Lung (tissue), 12 donors: ENCODE measurements around the gene FAM124A. TPM values are rescaled to one million over a fixed set of nuclear protein-coding genes. Genes with fewer than 3 reads are reported as not detected.

Experiments used
- ATAC-seq: fragments of 200-7000 bp; cut with Tn5 transposase; one replicate; pipeline ENCODE4 v1.9.1; 2020; ENCODE audit warnings: moderate number of reproducible peaks; ENCODE audit not compliant: insufficient read depth, low FRiP score
- DNase-seq, 3 donors: peaks; one replicate each; pipeline ENCODE4 v3.0.0-alpha.2; 2013 to 2017
- H3K27ac ChIP-seq, 2 donors: one replicate each; pipeline ENCODE4 v1.5.1; 2013; ENCODE audit warnings: mild to moderate bottlenecking in 2 of 2, moderate library complexity in 2 of 2, control low read depth in 1 of 2, inconsistent platforms in 1 of 2, low read depth in 1 of 2, low read length in 1 of 2
- H3K27me3 ChIP-seq, 3 donors: one replicate each; pipeline ENCODE4 v1.5.1; 2013; ENCODE audit warnings: low read length in 2 of 3; ENCODE audit not compliant: control insufficient read depth in 3 of 3, insufficient read depth in 3 of 3
- H3K36me3 ChIP-seq, 4 donors: one replicate each; pipeline ENCODE4 v1.5.1; 2013; ENCODE audit warnings: low read length in 4 of 4, mild to moderate bottlenecking in 1 of 4, moderate library complexity in 1 of 4; ENCODE audit not compliant: control insufficient read depth in 4 of 4, insufficient read depth in 4 of 4
- H3K4me1 ChIP-seq, 5 donors: one replicate each; pipeline ENCODE4 v1.5.1; 2013; ENCODE audit warnings: low read length in 5 of 5, mild to moderate bottlenecking in 2 of 5, moderate library complexity in 1 of 5; ENCODE audit not compliant: control insufficient read depth in 5 of 5, insufficient read depth in 5 of 5
- H3K4me3 ChIP-seq: one replicate; pipeline ENCODE4 v1.5.1; 2013; ENCODE audit warnings: mild to moderate bottlenecking, control low read depth, moderate library complexity
- H3K9ac ChIP-seq, 2 donors: one replicate each; pipeline ENCODE4 v1.5.1; 2013; ENCODE audit warnings: low read length in 2 of 2, control low read depth in 1 of 2; ENCODE audit not compliant: insufficient read depth in 1 of 2
- H3K9me3 ChIP-seq, 4 donors: one replicate each; pipeline ENCODE4 v1.5.1; 2013; ENCODE audit warnings: low read length in 3 of 4, mild to moderate bottlenecking in 1 of 4, moderate library complexity in 1 of 4; ENCODE audit not compliant: control insufficient read depth in 4 of 4, insufficient read depth in 3 of 4
- WGBS, 2 donors: extraction: QIAGEN DNeasy Blood & Tissue Kit; methylation state at CpG; one replicate each; pipeline ENCODE4 v1.1.7; 2013; 5-methylcytosine and 5-hydroxymethylcytosine counted together
- polyA plus RNA-seq, 2 donors: library from polyadenylated mRNA; stranded (reverse); fragments of 200-250 nt; gene quantifications; one replicate each; pipeline ENCODE4 v1.2.1, GENCODE V29; 2013
- total RNA-seq, 2 donors: library from RNA; depleted of rRNA in 1 of 2; stranded (reverse); fragments of >200 nt in 1 of 2; gene quantifications; one replicate each; pipeline ENCODE4 v1.2.1, GENCODE V29; 2014 to 2021
- TF ChIP-seq, protein P1 (sequence below): IDR thresholded peaks from 2 replicates; pipeline ENCODE4 v1.5.1; 2012; ENCODE audit warnings: mild to moderate bottlenecking; ENCODE audit errors: control extremely low read depth, extremely low read depth
- donor health status: control.
- donor health status: control.
- donor health status: Bipolar disorder and iron deficiency.
- donor health status: healthy.
- donor health status: DM: yes; HTN: yes; CAD: no.

FAM124A gene
- total and polyA plus RNA-seq, 4 donors = 0.87 to 2.9 (median 1.7) TPM

DNA sequence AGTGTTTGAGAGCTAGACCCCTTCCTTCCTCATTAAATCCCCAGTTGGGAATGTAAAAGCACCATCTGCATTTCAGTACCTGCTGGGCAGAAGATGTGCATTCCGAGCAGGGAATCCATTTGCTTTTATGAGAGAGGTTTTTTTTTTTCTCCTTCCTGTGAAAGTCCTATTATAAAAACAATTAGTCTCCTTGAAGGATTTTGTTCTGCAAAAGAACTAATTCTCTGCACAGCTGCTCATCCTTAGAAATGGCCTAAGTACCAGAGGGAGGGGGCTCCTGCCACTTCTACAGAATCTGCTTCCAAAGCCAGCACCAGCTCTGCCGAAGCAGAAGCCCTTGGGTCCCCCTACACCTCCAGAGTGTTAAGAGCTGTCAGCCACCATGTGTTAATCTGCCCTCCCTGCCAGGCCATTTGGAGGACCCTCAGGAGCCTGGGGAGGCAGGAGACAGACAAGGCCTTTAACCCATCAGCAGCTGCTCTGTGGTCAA, 80.9 kb downstream of the FAM124A start:
- WGBS, 2 donors = 78 to 85% methylated on average over 2 of the region's 2 CpGs
- no peak for DNase-seq
- no peak for ATAC-seq
- Histone ChIP-seq H3K36me3 (no peaks in the 10 kb centered on the region), H3K27ac (no peak overlapping the region), H3K27me3 (no peaks in the 10 kb centered on the region), H3K9me3 (no peaks in the 10 kb centered on the region), H3K4me3 (no peak overlapping the region), H3K9ac (no peak overlapping the region), H3K4me1 (peaks cover 0 to 5% (median 0%) of the 10 kb centered on the region in 5 donors)
- TF ChIP-seq, protein P1, sequence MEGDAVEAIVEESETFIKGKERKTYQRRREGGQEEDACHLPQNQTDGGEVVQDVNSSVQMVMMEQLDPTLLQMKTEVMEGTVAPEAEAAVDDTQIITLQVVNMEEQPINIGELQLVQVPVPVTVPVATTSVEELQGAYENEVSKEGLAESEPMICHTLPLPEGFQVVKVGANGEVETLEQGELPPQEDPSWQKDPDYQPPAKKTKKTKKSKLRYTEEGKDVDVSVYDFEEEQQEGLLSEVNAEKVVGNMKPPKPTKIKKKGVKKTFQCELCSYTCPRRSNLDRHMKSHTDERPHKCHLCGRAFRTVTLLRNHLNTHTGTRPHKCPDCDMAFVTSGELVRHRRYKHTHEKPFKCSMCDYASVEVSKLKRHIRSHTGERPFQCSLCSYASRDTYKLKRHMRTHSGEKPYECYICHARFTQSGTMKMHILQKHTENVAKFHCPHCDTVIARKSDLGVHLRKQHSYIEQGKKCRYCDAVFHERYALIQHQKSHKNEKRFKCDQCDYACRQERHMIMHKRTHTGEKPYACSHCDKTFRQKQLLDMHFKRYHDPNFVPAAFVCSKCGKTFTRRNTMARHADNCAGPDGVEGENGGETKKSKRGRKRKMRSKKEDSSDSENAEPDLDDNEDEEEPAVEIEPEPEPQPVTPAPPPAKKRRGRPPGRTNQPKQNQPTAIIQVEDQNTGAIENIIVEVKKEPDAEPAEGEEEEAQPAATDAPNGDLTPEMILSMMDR = no peak

DNA sequence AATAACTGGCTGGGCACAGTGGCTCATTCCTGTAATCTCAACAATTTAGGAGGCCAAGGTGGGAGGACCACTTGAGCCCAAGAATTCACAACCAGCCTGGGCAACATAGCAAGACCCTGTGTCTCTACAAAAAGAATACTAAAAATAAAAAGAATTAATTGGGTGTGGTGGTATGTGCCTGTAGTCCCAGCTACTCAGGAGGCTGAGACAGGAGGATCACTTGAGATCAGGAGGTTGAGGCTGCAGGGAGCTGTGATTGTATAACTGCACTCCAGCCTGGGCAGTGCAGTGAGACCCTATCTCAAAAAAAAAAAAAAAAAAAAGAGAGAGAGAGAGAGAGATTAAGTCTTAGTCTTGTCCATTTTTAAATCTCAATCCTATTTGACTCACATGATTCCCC, 81.7 kb downstream of the FAM124A start:
- Histone ChIP-seq H3K9ac (no peak overlapping the region), H3K27me3 (no peaks in the 10 kb centered on the region), H3K9me3 (no peaks in the 10 kb centered on the region), H3K4me1 (peaks cover 0 to 5% (median 0%) of the 10 kb centered on the region in 5 donors), H3K27ac (no peak overlapping the region), H3K36me3 (no peaks in the 10 kb centered on the region), H3K4me3 (no peak overlapping the region)
- TF ChIP-seq, protein P1 = no peak
- DNase-seq (no peak), ATAC-seq (no peak)

DNA sequence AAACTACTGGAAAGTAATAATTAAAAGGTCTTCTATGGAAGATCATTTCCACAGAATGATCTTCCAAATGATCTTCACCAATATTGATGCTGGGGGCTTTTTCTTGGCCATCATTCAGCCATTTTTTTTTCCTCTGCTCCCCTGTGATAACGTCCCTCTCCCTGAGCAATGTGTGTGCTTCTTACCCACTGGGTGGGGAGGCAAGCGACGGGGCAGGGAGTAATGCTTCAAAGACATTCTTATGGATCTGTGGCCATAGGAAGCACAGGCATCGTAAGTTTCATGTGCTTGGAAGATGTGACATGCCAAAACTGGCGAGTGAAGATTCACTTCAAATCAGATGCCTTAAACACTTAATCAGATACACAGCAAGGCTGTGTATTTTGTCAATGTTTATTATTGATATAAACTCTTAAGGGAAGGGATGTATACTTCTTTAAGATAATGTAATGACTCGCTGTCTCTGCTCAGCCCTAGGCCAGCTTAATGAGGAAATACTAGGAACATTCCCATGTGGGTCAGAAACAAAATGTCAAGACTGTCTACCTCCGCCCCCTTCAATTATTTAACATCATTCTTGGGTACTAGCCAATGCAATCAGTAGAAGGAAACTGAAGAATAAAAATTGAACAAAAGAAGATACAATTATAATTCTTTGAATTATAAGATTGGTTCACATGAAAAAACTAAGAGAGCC, 83.2 kb downstream of the FAM124A start:
- H3K4me3 ChIP-seq = no peak overlapping the region
- DNase-seq (peak in 1 of 3 donors; percentile 24), ATAC-seq (no peak)
- H3K4me1 ChIP-seq = peaks cover 0 to 5% (median 0%) of the 10 kb centered on the region in 5 donors
- no peaks in the 10 kb centered on the region for H3K27me3 ChIP-seq
- TF ChIP-seq, protein P1 = no peak
- 83 to 85% methylated on average over 7 of the region's 7 CpGs for WGBS, 2 donors
- no peaks in the 10 kb centered on the region for H3K9me3 ChIP-seq
- no peak overlapping the region for H3K9ac ChIP-seq
- H3K27ac ChIP-seq = no peak overlapping the region
- H3K36me3 ChIP-seq = peaks cover 0 to 1% (median 0%) of the 10 kb centered on the region in 4 donors
